Stimulated activated naive CD8-positive, alpha-beta T cell treated with anti-CD3 and anti-CD28 coated beads, Interleukin-15, Interleukin-2, amounts not matched to agents 100 ng/mL and 50 ng/mL, for 24 hours (primary cell): ENCODE results near the gene TTLL5.

ENCODE experiments used
- H3K27ac Mint-ChIP-seq: one replicate; pipeline ENCODE4 v1.8.0; 2021; ENCODE audit warnings: mild to moderate bottlenecking, mixed read lengths
- H3K27me3 Mint-ChIP-seq: one replicate; pipeline ENCODE4 v1.8.0; 2021; ENCODE audit warnings: mixed read lengths
- H3K36me3 Mint-ChIP-seq: one replicate; pipeline ENCODE4 v1.8.0; 2021; ENCODE audit warnings: low read depth, mixed read lengths
- H3K4me1 Mint-ChIP-seq: one replicate; pipeline ENCODE4 v1.8.0; 2021; ENCODE audit warnings: low read depth, mixed read lengths
- H3K4me3 Mint-ChIP-seq: one replicate; pipeline ENCODE4 v1.8.0; 2021; ENCODE audit warnings: mild to moderate bottlenecking, mixed read lengths
- H3K9me3 Mint-ChIP-seq: one replicate; pipeline ENCODE4 v1.8.0; 2021; ENCODE audit warnings: mixed read lengths

Gene TTLL5

DNA sequence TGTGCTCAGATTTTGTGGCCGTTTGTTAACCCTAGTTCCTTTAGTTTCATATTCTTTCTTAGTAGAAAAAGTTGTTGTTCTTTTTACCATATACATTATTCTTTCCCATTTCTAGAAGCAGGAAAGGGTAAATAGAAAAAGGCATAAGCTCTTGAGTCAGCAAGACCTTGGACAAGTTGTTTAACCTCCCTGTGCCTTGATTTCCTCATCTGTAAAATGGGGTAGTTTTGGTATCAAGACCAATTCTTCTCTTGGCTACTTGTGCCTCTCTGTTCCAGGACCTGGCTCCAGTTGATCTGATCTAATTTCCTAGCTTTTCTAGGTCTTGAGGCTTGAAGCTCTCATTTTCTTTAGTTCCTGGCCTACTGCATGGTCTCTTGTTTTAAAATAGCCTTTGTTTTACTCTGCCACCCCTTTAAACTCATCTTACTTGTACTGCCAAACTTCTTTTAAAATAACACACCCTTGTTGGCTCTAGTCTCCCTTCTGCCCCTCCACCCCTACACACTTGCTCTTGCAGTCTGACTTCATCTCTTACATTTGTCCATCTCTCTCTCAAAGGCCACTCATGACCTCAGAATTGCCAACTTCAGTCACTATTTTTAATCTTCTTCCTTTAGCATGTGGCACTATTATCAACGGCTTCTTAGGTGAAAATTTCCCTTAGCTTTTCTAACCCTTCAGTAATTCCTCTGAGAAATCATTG is 143.7 kb downstream of the TTLL5 start:
- H3K4me1 Mint-ChIP-seq, result no peaks in the 10 kb centered on the region
- H3K27ac Mint-ChIP-seq, result no peak overlapping the region
- H3K9me3 Mint-ChIP-seq, result no peaks in the 10 kb centered on the region
- no peak overlapping the region for H3K4me3 Mint-ChIP-seq
- peaks cover 39% of the 10 kb centered on the region for H3K36me3 Mint-ChIP-seq
- no peaks in the 10 kb centered on the region for H3K27me3 Mint-ChIP-seq

DNA sequence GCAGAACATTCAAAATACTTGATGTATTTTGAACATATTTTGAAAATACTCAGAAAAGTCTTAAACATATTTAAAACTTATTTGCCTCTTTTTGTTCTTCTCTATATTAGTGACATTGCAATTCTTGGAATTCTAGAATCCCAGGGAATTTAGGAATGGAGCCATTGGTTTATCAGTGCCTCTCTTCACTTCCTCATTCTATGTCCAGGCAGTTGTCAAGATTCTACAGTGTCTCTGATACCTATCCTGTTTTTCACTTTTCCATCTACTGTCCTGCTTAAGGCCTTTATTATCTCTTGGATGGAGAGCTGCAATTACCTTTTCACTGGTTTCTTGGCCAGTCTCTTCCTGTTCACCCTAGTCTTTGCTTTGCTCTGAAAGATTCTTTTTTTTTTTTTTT is 144.6 kb downstream of the TTLL5 start:
- Mint-ChIP-seq H3K27ac (no peak overlapping the region), H3K36me3 (peaks cover 33% of the 10 kb centered on the region), H3K4me3 (no peak overlapping the region), H3K9me3 (no peaks in the 10 kb centered on the region), H3K27me3 (no peaks in the 10 kb centered on the region), H3K4me1 (no peaks in the 10 kb centered on the region)

DNA sequence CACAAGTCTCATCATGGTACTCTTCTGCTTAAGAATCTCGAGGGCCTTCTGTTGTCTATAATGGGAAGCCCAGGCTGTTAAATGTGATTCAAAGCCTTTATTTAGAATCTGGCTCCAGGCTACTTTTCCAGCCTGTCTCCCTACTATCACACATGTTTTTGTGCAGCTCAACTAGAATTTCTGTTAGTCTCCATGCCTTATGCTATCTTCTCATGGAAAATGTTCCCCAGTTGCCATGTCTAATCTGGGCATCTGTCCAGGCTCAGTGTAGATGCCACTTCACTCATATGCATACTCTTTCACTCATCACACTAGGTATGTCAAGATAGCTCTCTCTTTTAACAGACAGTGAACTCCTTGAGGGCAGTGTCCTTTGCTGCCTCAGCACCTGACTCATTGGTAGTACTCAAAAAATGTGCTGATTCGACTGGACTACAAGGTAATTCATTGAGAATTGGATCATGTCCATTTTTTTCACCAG is 145.3 kb downstream of the TTLL5 start:
- Mint-ChIP-seq H3K4me3 (no peak overlapping the region), H3K4me1 (no peaks in the 10 kb centered on the region), H3K9me3 (no peaks in the 10 kb centered on the region), H3K36me3 (peaks cover 34% of the 10 kb centered on the region), H3K27me3 (no peaks in the 10 kb centered on the region), H3K27ac (no peak overlapping the region)

DNA sequence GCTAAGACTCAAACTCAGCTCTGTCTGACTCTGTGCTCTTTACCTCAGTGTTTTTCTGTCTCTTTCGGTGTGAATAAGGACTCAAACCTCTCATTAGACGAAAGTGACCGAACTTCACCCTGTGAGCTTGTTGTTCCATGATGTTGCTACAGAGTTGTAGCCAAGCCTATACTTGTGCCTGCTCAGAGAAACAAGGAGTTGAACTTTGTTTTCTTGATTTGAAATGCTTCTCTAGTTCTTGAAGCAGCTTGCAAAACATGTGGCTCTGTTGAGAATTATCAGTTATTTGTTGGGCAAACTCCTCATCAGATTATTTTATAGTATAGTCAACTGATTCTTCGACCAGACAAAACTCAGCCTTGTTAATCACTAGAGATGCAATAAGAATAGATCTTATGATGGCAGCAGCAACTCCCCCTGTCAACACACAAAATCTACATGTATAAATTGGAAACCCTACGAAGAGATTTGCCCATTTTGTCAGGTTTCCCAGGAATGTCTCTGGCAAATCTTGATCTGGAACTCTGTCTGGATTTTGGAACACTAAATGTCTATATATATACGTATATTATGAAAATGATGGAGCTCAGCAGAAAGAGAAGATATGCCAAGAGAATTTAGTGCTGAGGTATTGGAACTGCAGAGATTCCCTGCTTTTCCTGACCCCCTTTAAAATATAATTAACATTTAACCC is 146.8 kb downstream of the TTLL5 start:
- no peaks in the 10 kb centered on the region for H3K27me3 Mint-ChIP-seq
- H3K36me3 Mint-ChIP-seq, result peaks cover 34% of the 10 kb centered on the region
- no peaks in the 10 kb centered on the region for H3K9me3 Mint-ChIP-seq
- H3K4me3 Mint-ChIP-seq, result no peak overlapping the region
- no peaks in the 10 kb centered on the region for H3K4me1 Mint-ChIP-seq
- H3K27ac Mint-ChIP-seq, result no peak overlapping the region

DNA sequence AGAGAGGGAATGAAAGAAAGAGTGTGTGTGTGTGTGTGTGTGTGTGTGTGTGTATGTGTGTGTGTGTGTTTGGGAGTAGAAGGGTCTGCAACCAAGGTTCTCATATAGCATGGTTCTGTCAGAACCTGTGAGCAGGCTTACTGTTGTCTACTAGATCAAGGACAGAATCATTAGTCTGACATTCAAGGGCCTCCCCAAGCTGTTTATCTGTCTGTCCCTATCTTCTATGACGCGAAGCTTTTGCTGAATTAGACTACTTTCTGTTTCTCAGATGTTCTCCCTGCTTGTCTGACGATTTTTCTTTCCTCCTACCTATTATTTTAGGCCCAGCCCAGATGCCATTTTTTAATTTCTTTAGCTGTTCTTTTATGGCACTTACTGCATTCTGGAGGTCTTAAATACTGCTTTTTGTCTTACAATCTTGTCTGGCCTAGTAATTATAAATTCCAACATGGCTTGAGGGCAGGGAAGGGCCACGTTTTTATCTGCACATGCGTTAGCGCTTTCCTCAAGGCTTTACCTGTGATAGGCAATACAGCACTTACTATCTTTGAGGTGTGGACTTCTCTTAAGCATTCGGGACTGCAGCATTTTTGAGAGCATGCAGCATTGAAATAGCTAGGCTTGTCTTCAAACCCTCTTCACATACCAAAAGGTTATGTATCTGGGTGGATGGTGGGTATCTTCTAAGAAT is 150.2 kb downstream of the TTLL5 start:
- Mint-ChIP-seq H3K36me3 (peaks cover 27% of the 10 kb centered on the region), H3K27ac (no peak overlapping the region), H3K9me3 (no peaks in the 10 kb centered on the region), H3K27me3 (no peaks in the 10 kb centered on the region), H3K4me1 (no peaks in the 10 kb centered on the region), H3K4me3 (no peak overlapping the region)

DNA sequence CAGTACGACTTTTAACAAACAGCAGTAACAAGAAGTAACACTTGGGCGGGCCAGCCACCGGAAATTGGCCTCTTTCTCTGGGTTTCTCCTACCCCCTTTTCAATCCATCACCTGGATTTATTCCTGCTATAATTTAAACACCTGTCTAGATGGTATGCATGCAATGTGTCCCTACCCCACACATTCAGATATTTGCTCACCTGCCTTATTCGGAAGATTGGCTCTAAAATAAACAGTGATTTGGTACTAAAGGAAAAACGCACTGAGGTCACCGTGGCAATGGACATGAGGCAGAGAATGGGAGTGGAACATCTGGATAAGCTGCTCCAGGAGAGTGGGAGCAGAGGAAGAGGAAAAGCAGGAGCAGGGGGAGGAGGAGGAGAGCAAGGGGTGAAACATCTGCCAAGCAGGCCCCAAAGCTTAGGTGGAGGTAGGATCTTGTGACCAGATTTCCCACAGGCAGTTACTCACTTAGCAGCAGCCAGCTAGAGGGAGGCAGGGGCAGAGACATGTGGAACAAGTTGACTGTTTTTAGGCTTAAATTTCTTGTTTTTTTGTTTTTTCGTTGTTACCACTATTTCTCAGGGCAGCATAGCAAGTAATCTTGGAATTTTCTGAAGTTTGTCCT is 150.9 kb downstream of the TTLL5 start:
- Mint-ChIP-seq H3K4me3 (no peak overlapping the region), H3K27me3 (no peaks in the 10 kb centered on the region), H3K4me1 (no peaks in the 10 kb centered on the region), H3K9me3 (no peaks in the 10 kb centered on the region), H3K36me3 (peaks cover 27% of the 10 kb centered on the region), H3K27ac (no peak overlapping the region)

DNA sequence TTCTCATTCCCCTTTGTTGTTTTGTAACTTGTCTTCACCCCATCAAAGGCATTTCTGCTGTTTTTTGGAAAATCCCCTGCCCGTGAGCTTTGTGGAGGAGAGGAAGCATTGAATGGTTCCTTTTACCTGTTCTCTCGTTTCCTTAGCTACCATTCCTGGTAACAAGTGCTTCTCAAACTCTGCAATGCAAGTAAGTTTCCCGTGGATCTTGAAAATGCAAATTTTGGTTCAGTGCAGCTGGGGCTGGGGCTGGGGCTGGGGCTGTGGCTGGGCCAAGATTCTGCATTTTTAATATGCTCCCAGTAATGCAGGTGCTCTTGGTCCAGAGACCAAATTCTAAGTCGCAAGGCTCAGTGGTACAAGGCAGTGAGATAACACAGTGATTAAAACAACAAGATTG is 151.6 kb downstream of the TTLL5 start:
- no peak overlapping the region for H3K27ac Mint-ChIP-seq
- peaks cover 25% of the 10 kb centered on the region for H3K36me3 Mint-ChIP-seq
- H3K27me3 Mint-ChIP-seq, result no peaks in the 10 kb centered on the region
- no peaks in the 10 kb centered on the region for H3K9me3 Mint-ChIP-seq
- H3K4me3 Mint-ChIP-seq, result no peak overlapping the region
- no peaks in the 10 kb centered on the region for H3K4me1 Mint-ChIP-seq

DNA sequence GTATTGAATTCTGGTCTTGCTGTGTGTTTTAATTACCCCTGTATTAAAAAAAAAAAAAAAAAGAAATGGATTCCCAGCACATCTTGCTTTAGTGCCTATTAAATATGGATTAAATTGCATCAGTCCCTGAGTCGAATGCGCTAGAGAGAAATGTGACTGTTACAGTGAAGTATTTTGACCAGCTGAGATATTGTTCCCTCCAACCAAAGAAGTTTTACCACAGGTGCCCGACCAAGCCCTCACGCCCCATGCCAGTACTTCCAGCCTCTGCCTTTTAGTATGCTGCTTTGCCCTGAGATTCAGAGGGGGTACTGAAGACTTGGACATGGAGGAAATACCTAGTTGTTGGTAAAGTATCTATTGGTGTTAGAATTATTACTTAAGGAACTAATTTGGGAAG is 159.7 kb downstream of the TTLL5 start:
- Mint-ChIP-seq H3K9me3 (no peaks in the 10 kb centered on the region), H3K27ac (no peak overlapping the region), H3K36me3 (peaks cover 31% of the 10 kb centered on the region), H3K4me1 (no peaks in the 10 kb centered on the region), H3K27me3 (no peaks in the 10 kb centered on the region), H3K4me3 (no peak overlapping the region)

DNA sequence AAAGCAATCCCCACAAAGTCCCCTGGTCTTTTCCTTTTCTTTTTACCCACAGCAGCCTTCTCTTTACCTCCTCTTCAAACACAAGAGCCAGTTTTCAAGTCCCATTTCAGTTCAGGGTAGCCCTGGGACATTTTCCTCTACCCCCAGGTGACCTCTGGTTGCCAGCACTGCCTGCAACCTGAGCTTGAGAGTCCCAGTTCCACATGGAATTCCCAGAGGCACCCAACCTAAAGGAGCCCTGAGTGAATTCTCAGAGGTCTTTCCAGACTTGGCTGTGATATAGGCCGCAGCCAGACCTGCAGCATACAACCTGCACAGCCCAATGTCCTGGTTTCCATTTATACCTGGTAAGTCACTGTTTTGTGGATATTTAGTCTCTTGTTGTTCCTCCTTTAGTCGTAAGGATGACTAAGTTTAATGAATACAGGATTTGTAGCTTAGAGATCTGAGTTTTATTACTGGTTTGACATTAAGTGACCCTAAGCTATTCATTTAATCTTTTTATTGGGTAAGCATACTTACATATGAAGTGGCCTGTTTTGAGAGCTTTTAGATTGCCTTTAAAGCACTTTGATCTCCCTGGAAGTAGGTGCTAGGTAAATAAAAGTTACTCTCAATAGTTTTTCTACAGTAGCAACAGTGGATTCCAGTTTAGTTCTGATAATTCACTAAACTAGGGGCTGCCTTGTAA is 160.9 kb downstream of the TTLL5 start:
- H3K36me3 Mint-ChIP-seq, result peaks cover 28% of the 10 kb centered on the region
- no peak overlapping the region for H3K4me3 Mint-ChIP-seq
- no peaks in the 10 kb centered on the region for H3K9me3 Mint-ChIP-seq
- H3K27me3 Mint-ChIP-seq, result no peaks in the 10 kb centered on the region
- no peaks in the 10 kb centered on the region for H3K4me1 Mint-ChIP-seq
- H3K27ac Mint-ChIP-seq, result no peak overlapping the region

DNA sequence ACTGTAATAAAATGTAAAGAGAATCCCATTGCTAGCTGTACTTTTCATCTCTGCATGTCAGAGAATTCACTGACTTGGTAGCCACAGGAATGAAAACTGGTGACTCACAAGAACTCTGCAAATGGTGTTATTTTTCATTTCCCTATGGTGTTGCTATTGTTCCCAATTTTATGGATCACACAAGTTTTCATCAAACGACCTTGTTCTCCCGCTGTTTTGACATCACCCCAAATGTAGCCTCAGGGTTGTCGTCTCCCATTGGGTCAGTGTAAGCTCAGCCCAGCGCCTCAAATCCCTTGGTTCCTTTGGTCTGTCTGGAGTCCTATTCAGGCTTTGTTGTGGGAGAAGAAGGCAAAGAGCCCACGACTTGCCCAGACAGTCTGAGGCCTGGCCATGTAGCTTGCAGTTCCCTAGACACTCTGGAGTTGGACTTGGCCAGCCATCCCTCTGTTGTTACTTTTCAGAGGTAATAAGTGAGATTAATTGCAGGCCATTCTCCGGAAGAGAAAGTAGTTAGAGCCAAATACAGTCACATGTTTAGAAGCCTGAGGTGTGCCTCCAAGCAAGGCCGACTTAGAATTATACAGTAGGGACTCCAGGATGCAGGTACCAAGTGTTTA is 161.6 kb downstream of the TTLL5 start:
- peaks cover 28% of the 10 kb centered on the region for H3K36me3 Mint-ChIP-seq
- H3K4me3 Mint-ChIP-seq, result no peak overlapping the region
- H3K27me3 Mint-ChIP-seq, result no peaks in the 10 kb centered on the region
- no peaks in the 10 kb centered on the region for H3K4me1 Mint-ChIP-seq
- H3K27ac Mint-ChIP-seq, result no peak overlapping the region
- H3K9me3 Mint-ChIP-seq, result no peaks in the 10 kb centered on the region

DNA sequence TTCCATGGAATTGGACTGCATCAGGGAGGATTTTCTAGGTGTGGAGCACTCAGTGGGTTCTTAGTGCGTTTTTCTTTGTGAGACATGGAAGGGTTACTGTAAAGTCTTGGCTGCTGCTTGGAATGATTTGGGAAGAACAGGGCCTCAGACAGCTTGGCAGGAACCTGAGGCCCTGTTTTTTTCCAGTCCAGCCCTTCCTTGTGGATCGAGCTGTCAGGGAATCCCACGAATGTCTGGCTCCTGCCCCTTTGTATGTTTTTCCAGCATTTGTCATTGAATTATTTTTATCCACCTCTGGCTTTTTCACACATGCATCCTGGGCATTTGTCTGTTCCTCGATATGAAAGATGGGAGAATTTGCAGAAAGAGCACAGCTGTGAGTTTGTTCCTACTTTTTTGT is 162.3 kb downstream of the TTLL5 start:
- Mint-ChIP-seq H3K27me3 (no peaks in the 10 kb centered on the region), H3K9me3 (no peaks in the 10 kb centered on the region), H3K27ac (no peak overlapping the region), H3K36me3 (peaks cover 28% of the 10 kb centered on the region), H3K4me1 (no peaks in the 10 kb centered on the region), H3K4me3 (no peak overlapping the region)

DNA sequence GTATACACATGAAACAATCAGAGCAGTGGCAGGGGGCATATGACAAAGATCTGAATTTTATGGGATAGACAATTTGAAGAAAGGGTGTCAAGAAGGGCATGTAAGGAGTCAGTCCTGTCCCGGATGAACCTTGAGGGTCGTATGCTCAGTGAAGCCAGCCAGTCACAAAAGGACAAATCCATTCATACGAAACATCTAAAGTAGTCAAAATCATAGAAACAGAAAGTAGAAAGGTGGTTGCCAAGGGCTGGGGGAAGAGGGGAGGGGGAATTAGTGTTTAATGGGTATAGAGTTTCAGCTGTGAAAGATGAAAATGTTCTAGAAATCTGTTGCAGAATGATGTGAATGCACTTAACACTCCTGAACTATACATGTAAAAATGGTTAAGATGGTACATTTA is 163.3 kb downstream of the TTLL5 start:
- Mint-ChIP-seq H3K4me1 (no peaks in the 10 kb centered on the region), H3K27ac (no peak overlapping the region), H3K36me3 (peaks cover 29% of the 10 kb centered on the region), H3K27me3 (no peaks in the 10 kb centered on the region), H3K4me3 (no peak overlapping the region), H3K9me3 (no peaks in the 10 kb centered on the region)

DNA sequence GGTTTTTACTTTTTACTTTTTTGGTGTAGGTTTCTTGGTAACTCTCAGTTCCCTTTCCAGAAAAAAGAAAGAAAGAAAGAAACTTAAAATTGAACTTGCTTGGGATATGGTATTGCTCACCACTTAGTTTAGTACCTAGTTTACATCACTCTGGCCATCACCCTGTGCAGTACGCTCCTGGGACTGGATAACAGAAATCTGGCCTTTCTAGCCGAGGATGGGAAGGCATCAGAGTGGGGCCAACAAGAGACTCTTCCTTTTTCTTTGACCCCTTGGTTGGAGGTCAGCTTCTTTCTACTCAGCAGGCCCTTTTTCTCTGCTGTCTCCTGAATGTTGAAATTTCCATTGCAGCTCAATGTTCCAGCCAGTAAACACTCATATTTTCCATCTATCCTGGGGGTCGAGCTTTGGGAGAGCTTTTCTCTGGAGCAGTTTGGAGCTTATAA is 164.1 kb downstream of the TTLL5 start:
- Mint-ChIP-seq H3K27me3 (no peaks in the 10 kb centered on the region), H3K4me3 (no peak overlapping the region), H3K4me1 (no peaks in the 10 kb centered on the region), H3K9me3 (no peaks in the 10 kb centered on the region), H3K36me3 (peaks cover 33% of the 10 kb centered on the region), H3K27ac (no peak overlapping the region)

DNA sequence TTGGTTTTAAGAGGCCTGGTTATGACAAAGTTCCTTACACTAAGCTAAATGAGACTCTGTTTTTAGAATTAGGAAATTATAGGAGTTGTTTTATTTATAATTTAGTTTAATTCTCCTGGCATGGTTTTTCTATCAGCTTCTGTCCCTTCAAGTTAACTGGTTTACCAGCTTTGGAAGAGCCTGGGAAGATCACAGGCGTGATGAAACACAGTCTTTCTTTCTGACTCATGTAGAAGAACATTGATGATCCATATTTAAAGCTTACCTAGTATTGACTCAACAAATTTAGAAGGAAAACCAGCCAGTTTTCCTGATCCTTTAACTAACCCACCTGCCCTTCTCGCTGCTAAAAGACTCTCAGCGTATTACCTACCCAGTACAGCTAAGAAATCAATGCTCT is 165.6 kb downstream of the TTLL5 start:
- H3K27ac Mint-ChIP-seq, result no peak overlapping the region
- peaks cover 19% of the 10 kb centered on the region for H3K36me3 Mint-ChIP-seq
- H3K4me3 Mint-ChIP-seq, result no peak overlapping the region
- H3K27me3 Mint-ChIP-seq, result no peaks in the 10 kb centered on the region
- H3K4me1 Mint-ChIP-seq, result peaks cover 7% of the 10 kb centered on the region
- H3K9me3 Mint-ChIP-seq, result no peaks in the 10 kb centered on the region
